ENCODE results near the gene AGMO. TPM values are rescaled to one million over a fixed set of nuclear protein-coding genes. Genes with fewer than 3 reads are reported as not detected.

AGMO gene
- total RNA-seq, 1 donor from 2014 or later, result not detected

GRCh38 chr7:15158141-15158810 lies 403.5 kb downstream of the AGMO start:
- Mint-ChIP-seq H3K4me1 (ENCODE audit: unreplicated experiment) (peaks cover 8% of the 10 kb centered on the region), H3K27me3 (ENCODE audit: unreplicated experiment) (no peaks in the 10 kb centered on the region), H3K27ac (ENCODE audit: unreplicated experiment) (no peak overlapping the region), H3K36me3 (ENCODE audit: low read depth, unreplicated experiment) (no peaks in the 10 kb centered on the region), H3K4me3 (ENCODE audit: unreplicated experiment) (no peak overlapping the region), H3K9me3 (ENCODE audit: unreplicated experiment) (no peaks in the 10 kb centered on the region)
- TF ChIP-seq CTCF (IDR thresholded peaks at IDR 0.05; ENCODE audit: unreplicated experiment), result no peak
- DNase-seq (ENCODE audit: low spot score), result no peak

Other genes starting within 250 kb of the AGMO start
- 0.10 TPM for gene MEOX2, start 124.7 kb upstream of the AGMO start, total RNA-seq (ENCODE audit: unreplicated experiment)